GM19397 (cell line): Measurements from ENCODE around the gene LRBA.

ENCODE experiments used
- ATAC-seq: cut with Tn5 transposase; IDR thresholded peaks from one replicate; pipeline ENCODE4 v1.9.1; 2021; ENCODE audit warnings: mild to moderate bottlenecking, moderate library complexity; ENCODE audit not compliant: unreplicated experiment

The LRBA gene

GRCh38 chr4:150259861-150260567 is 755.1 kb downstream of the LRBA start:
- ATAC-seq: no peak

- no peak for ATAC-seq
Measured at GRCh38 chr4:150258569-150258968, 756.5 kb downstream of the LRBA start.

GRCh38 chr4:150256841-150257730 is 758.0 kb downstream of the LRBA start:
- no peak for ATAC-seq

GRCh38 chr4:150256225-150256620 is 758.9 kb downstream of the LRBA start:
- ATAC-seq: no peak

- ATAC-seq: no peak
Measured at GRCh38 chr4:150255610-150256224, 759.4 kb downstream of the LRBA start.

- no peak for ATAC-seq
Measured at GRCh38 chr4:150253965-150254630, 761.0 kb downstream of the LRBA start.

GRCh38 chr4:150253416-150253815 is 761.7 kb downstream of the LRBA start:
- no peak for ATAC-seq

GRCh38 chr4:150252741-150253140 is 762.3 kb downstream of the LRBA start:
- no peak for ATAC-seq

- no peak for ATAC-seq
Measured at GRCh38 chr4:150252306-150252705, 762.8 kb downstream of the LRBA start.

- no peak for ATAC-seq
Measured at GRCh38 chr4:150251752-150252190, 763.3 kb downstream of the LRBA start.

GRCh38 chr4:150250998-150251651 is 764.0 kb downstream of the LRBA start:
- ATAC-seq: no peak

- ATAC-seq: no peak
Measured at GRCh38 chr4:150250293-150250997, 764.6 kb downstream of the LRBA start.

GRCh38 chr4:150248181-150248580 is 766.9 kb downstream of the LRBA start:
- no peak for ATAC-seq

GRCh38 chr4:150247184-150247583 is 767.9 kb downstream of the LRBA start:
- no peak for ATAC-seq

GRCh38 chr4:150244600-150244999 is 770.5 kb downstream of the LRBA start:
- ATAC-seq: no peak

GRCh38 chr4:150243932-150244331 is 771.2 kb downstream of the LRBA start:
- no peak for ATAC-seq

- ATAC-seq: no peak
Measured at GRCh38 chr4:150242820-150243458, 772.1 kb downstream of the LRBA start.

GRCh38 chr4:150240011-150240410 is 775.1 kb downstream of the LRBA start:
- no peak for ATAC-seq

GRCh38 chr4:150238591-150238990 is 776.5 kb downstream of the LRBA start:
- no peak for ATAC-seq
